Upper lobe of left lung (tissue), 4 donors: ENCODE measurements around the gene ADGRD1.

Experiments used
- EP300 ChIP-seq, 4 donors: sonication (generic); formaldehyde crosslinking; IDR thresholded peaks; one replicate each; pipeline ENCODE4 v1.5.1; 2017; ENCODE audit warnings: antibody characterized with exemption in 4 of 4, control low read depth in 2 of 4
- POLR2A ChIP-seq, 4 donors: fragments of 450-650 bp; IDR thresholded peaks; one replicate each; pipeline ENCODE4 v1.5.1; 2016 to 2017; ENCODE audit warnings: antibody characterized with exemption in 4 of 4, mild to moderate bottlenecking in 2 of 4
- TF ChIP-seq, protein P1 (sequence below), 6 experiments: fragments of 450-650 bp in 4 of 6; fragments of 200-600 bp in 2 of 6; sonication (generic) in 2 of 6; IDR thresholded peaks; one replicate each; pipeline ENCODE4 v1.5.1; 2016 to 2019; ENCODE audit warnings: antibody characterized with exemption in 6 of 6

DNA sequence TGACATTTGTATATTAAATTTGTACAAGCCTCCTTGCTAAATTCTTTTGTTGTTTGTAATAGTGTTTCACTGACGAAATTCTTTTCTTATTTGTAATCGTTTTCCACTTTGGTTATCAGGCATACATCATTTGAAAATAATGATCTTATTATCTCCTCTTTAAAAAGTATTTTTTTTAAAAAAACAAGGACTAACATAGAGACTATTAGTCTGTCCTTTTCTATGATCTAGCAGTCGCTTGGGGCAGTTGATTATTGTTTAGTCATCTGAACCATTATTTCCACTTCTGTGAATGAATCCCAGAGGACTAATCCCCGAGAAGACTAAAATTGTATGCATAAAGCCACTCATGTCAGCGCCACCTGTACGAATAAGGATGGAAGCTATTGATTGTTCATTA is 11.5 kb downstream of the ADGRD1 start:
- TF ChIP-seq, protein P1, sequence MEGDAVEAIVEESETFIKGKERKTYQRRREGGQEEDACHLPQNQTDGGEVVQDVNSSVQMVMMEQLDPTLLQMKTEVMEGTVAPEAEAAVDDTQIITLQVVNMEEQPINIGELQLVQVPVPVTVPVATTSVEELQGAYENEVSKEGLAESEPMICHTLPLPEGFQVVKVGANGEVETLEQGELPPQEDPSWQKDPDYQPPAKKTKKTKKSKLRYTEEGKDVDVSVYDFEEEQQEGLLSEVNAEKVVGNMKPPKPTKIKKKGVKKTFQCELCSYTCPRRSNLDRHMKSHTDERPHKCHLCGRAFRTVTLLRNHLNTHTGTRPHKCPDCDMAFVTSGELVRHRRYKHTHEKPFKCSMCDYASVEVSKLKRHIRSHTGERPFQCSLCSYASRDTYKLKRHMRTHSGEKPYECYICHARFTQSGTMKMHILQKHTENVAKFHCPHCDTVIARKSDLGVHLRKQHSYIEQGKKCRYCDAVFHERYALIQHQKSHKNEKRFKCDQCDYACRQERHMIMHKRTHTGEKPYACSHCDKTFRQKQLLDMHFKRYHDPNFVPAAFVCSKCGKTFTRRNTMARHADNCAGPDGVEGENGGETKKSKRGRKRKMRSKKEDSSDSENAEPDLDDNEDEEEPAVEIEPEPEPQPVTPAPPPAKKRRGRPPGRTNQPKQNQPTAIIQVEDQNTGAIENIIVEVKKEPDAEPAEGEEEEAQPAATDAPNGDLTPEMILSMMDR (IDR thresholded peaks at IDR 0.05) = no peak
- TF ChIP-seq POLR2A (IDR thresholded peaks at IDR 0.05) = no peak
- TF ChIP-seq EP300 (IDR thresholded peaks at IDR 0.05) = no peak
